GM12891 (cell line): ENCODE results near the gene ARIH1.

Experiments used
- PAX5 ChIP-seq: IDR thresholded peaks from 2 replicates; pipeline ENCODE4 v1.6.1; 2011; ENCODE audit warnings: low read length, moderate library complexity, mild to moderate bottlenecking; ENCODE audit not compliant: insufficient read depth, severe bottlenecking
- POLR2A ChIP-seq: IDR thresholded peaks from 2 replicates; pipeline ENCODE4 v1.6.1; 2011; ENCODE audit warnings: low read depth, low read length, control low read depth
- POLR2AphosphoS5 ChIP-seq: IDR thresholded peaks from 2 replicates; pipeline ENCODE4 v1.6.1; 2011; ENCODE audit warnings: low read depth, low read length, control low read depth
- POU2F2 ChIP-seq: IDR thresholded peaks from 2 replicates; pipeline ENCODE4 v1.6.1; 2011; ENCODE audit warnings: low read depth, mild to moderate bottlenecking, control low read depth, low read length, moderate library complexity
- TAF1 ChIP-seq: IDR thresholded peaks from 2 replicates; pipeline ENCODE4 v1.6.1; 2011; ENCODE audit warnings: low read depth, low read length, control low read depth

- TF ChIP-seq POLR2AphosphoS5 (peak; percentile 85), POLR2A (peak; percentile 72), TAF1 (peak; percentile 63), PAX5 (no peak), POU2F2 (peak; percentile 33; the same call in 1 of the 2 replicates)
Measured at GRCh38 chr15:72474912-72475628, 940 bp downstream of the ARIH1 start.
